GM10248 (cell line): ENCODE measurements around the gene SMC5.

Experiments
- CTCF ChIA-PET: fragments of 300-600 bp; sonication (Branson Sonifier 250); formaldehyde crosslinking; extraction: SDS; loops from one replicate; lab custom pipeline; 2021; ENCODE audit warnings: antibody characterized with exemption; lab: Yijun Ruan, JAX
- POLR2A ChIA-PET: fragments of 350-650 bp; sonication (Branson Sonifier 250); formaldehyde crosslinking; extraction: SDS; loops from one replicate; lab custom pipeline; 2020; ENCODE audit warnings: antibody characterized with exemption; lab: Yijun Ruan, JAX
- DNase-seq: peaks from one replicate; pipeline ENCODE4 v3.0.0; 2012; ENCODE audit errors: extremely low spot score
- TF ChIP-seq, protein P1 (sequence below): IDR thresholded peaks from 2 replicates; pipeline ENCODE4 v1.5.1; 2012; ENCODE audit warnings: mild to moderate bottlenecking, low read depth; ENCODE audit errors: extremely low read depth, missing control alignments, control extremely low read depth

The SMC5 gene

DNA sequence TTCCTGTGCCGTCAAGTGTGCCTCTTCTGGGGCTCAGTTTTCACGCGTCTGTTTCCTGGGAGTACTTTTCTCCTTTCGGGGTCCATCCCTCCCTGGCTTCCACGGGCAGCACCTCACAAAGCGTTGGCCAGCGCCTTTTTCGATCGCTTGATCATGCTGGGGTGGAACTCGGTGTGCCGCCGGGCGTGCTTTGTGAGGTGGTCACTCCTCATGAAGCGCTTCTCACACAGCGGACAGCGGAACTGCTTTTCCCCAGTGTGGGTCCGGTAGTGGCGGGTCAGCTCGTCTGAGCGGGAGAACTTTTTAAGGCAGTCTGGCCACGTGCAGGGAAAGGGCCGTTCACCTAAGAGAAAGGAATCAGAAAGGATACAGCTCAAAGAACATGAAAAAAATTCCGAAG is 128.9 kb downstream of the SMC5 start:
- CTCF ChIA-PET: interaction anchor here (1.7 kb wide), 1 partner anchor 12 kb away, joined by 5 read pairs; no protein-coding TSS in a partner anchor
- POLR2A ChIA-PET: no interaction called here
- DNase-seq: no peak
- TF ChIP-seq, protein P1, sequence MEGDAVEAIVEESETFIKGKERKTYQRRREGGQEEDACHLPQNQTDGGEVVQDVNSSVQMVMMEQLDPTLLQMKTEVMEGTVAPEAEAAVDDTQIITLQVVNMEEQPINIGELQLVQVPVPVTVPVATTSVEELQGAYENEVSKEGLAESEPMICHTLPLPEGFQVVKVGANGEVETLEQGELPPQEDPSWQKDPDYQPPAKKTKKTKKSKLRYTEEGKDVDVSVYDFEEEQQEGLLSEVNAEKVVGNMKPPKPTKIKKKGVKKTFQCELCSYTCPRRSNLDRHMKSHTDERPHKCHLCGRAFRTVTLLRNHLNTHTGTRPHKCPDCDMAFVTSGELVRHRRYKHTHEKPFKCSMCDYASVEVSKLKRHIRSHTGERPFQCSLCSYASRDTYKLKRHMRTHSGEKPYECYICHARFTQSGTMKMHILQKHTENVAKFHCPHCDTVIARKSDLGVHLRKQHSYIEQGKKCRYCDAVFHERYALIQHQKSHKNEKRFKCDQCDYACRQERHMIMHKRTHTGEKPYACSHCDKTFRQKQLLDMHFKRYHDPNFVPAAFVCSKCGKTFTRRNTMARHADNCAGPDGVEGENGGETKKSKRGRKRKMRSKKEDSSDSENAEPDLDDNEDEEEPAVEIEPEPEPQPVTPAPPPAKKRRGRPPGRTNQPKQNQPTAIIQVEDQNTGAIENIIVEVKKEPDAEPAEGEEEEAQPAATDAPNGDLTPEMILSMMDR: no peak

DNA sequence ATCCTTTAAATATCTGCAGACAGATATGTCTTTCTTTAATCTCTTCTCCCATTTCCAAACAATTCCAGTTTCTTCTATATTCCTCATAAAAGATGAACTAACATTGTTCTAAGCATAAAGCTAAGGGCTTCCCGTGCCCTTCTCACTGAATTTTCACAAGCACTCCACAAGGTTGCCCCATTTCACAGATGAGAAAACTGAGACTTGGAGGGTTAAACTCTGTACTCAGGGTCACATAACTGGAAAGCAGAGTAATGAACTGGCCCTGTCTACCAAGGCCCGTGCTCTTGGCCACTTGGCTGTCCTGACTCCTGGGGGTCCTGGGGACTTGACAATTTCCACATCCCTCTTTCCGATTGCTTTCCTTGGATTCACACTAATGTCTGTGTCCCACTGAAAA is 130.4 kb downstream of the SMC5 start:
- DNase-seq: no peak
- ChIA-PET CTCF (interaction anchor here (1.3 to 1.7 kb wide), 4 partner anchors 10 to 14 kb away, joined by 3 to 5 read pairs (median 4); no protein-coding TSS in a partner anchor), POLR2A (no interaction called here)
- TF ChIP-seq, protein P1: no peak

DNA sequence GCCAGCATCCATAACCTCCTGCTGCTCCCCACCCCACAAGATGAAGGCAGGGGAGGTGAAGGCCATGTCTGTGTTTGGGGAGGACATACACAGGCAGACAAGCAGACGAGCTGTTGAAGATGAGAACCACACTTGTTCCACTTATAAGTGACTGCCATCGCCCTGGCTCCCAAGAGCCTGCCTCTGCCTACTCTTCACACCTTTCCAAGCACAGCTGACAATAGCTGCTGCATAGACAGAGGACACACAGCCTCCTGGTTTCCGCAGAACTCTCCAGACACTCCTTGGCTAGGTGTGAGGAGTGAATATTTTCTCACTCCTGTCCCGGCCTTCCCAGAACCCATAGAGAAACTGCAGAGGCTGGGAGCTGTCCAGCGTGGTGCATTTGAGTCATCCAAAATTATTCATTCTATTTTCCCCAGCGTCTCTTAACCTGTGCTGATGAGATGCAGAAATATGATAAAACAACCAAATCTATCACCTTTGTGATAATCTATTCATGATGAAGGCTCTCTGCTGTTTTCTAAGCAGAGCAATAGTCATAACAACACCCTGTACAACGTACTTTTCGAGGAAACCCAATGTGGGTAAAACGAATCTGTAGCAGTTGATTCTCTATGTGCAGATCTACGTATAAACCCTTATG is 131.0 kb downstream of the SMC5 start:
- DNase-seq: no peak
- TF ChIP-seq, protein P1: no peak
- ChIA-PET POLR2A (no interaction called here), CTCF (interaction anchor here (0.9 to 1.7 kb wide), 6 partner anchors 9 to 15 kb away, joined by 3 to 5 read pairs (median 4); no protein-coding TSS in a partner anchor)

DNA sequence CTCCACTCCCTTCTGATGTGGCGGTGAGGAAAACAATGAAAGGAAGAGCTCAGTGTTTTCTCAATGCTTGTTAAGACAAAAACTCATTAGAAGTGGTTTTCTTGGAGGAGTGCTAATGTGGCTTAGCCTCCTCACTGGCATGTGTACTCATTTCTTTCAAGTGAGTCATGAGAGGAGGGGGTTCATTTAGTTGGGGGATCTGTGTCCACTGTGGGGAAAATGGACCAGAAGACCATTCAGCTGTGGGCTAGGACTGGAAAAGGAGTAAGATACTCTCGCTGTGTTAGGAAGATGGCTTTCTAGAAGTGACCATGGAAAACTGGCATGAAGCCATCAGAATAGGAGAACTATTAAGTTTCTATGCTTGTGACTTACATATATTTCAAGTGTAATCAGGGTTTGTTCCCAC is 132.2 kb downstream of the SMC5 start:
- POLR2A ChIA-PET: no interaction called here
- DNase-seq: no peak
- TF ChIP-seq, protein P1: no peak
- CTCF ChIA-PET: interaction anchor here (0.9 to 2.1 kb wide), 4 partner anchors 12 to 419 kb away, joined by 3 to 10 read pairs (median 4); no protein-coding TSS in a partner anchor

DNA sequence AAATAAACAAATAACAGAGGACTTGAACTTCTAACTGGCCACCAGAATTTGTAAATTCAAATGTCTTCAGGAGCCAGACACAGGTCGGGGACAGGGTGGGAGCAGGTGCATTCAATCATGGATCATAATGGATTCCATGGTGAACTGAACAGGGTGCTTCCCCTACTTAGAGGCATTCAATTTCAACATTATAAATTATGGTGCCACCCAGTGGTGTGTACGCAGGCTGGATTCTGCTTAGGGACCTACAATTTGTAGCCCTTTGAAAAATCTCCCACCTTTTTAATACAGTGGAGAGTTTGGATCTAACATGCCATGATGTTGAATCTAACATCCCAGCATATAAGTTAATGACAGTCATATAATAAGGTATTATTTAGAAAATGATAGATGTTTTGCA is 133.4 kb downstream of the SMC5 start:
- ChIA-PET CTCF (interaction anchor here (2.1 kb wide), 1 partner anchor 12 kb away, joined by 10 read pairs; no protein-coding TSS in a partner anchor), POLR2A (no interaction called here)
- no peak for DNase-seq
- TF ChIP-seq, protein P1: peak; percentile 1

DNA sequence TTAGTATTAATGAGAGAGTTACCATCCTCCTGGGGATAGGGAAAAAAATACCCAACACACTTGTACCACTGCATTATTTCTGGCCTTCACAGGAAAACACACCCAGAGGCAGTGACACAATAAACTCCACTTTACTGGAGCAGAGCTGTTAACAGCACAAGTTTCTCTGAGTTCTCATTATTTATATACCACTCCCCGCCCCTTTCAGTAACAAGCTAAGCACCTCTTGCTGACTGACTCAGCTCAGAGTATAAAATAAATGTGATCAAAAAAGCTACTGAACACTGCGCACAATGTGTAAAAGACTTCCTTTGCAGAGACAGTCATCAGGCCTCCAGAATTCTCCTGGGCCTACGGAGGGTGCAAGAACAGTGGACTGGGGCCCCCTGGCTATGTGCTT is 134.1 kb downstream of the SMC5 start:
- DNase-seq: no peak
- POLR2A ChIA-PET: no interaction called here
- TF ChIP-seq, protein P1: no peak
- CTCF ChIA-PET: no interaction called here
